HepG2 (cell line): ENCODE measurements around the gene KIF22. TPM values are rescaled to one million over a fixed set of nuclear protein-coding genes. Genes with fewer than 3 reads are reported as not detected.
A peak's percentile ranks its signal among the peaks of the same experiment; 100 is the strongest.

Source experiments
- ATAC-seq: fragments of 200-7000 bp; cut with Tn5 transposase; 3 replicates; pipeline ENCODE4 v1.9.1; 2020; ENCODE audit warnings: mild to moderate bottlenecking, moderate library complexity
- BruUV-seq: library from RNA; stranded (reverse); fragments of 400-500 nt; replicated peaks from 2 replicates; lab custom pipeline; 2021; lab: Mats Ljungman, UMichigan
- CTCF ChIA-PET: fragments of 300-600 bp; formaldehyde crosslinking; extraction: SDS; loops from one replicate; lab custom pipeline; 2021; ENCODE audit warnings: low total read pairs, inconsistent platforms, low intra/inter-chr PET ratio; lab: Yijun Ruan, JAX
- POLR2A ChIA-PET: fragments of 350-600 bp; sonication (Branson Sonifier 250); formaldehyde crosslinking; loops from one replicate; lab custom pipeline; 2020; ENCODE audit warnings: antibody characterized with exemption, inconsistent platforms; lab: Yijun Ruan, JAX
- DNase-seq: peaks from one replicate; pipeline ENCODE4 v3.0.0-alpha.2; 2015; ENCODE audit warnings: low spot score
- FAIRE-seq: peaks from 3 replicates; lab custom pipeline; 2011; peaks lifted over from hg19 to GRCh38; lab: Jason Lieb, UNC
- H2AFZ ChIP-seq: one replicate; pipeline ENCODE4 v1.6.1; 2011; ENCODE audit warnings: low read length, inconsistent platforms
- H3K27ac ChIP-seq: fragments of 300-600 bp; 3 replicates; pipeline ENCODE4 v1.8.0; 2011; ENCODE audit warnings: mixed run types, mild to moderate bottlenecking, mixed read lengths, low read length, inconsistent platforms; ENCODE audit not compliant: insufficient read depth; ENCODE audit errors: extremely low read length
- H3K27me3 ChIP-seq, 2 experiments: fragments of 200-600 bp in 1 of 2; 2 replicates in 1 of 2; 3 replicates in 1 of 2; pipeline versions ENCODE4 v1.6.0 to v1.8.0; 2011; ENCODE audit warnings: low read length in 2 of 2, mild to moderate bottlenecking in 2 of 2, moderate library complexity in 2 of 2, inconsistent platforms in 1 of 2; ENCODE audit not compliant: insufficient read depth in 2 of 2, control insufficient read depth in 1 of 2
- H3K36me3 ChIP-seq, 2 experiments: fragments of 200-600 bp in 1 of 2; replicated peaks in 1 of 2; 2 replicates in 1 of 2; 3 replicates in 1 of 2; pipeline versions ENCODE4 v1.5.1 to v1.8.0; 2011; ENCODE audit warnings: low read length in 2 of 2, inconsistent platforms in 1 of 2; ENCODE audit not compliant: insufficient read depth in 2 of 2, control insufficient read depth in 1 of 2
- H3K4me1 ChIP-seq: 2 replicates; pipeline ENCODE4 v1.5.1; 2012; ENCODE audit warnings: low read length, inconsistent platforms; ENCODE audit not compliant: insufficient read depth
- H3K4me2 ChIP-seq: 2 replicates; pipeline ENCODE4 v1.6.0; 2011; ENCODE audit warnings: low read depth, low read length, inconsistent platforms
- H3K4me3 ChIP-seq, 3 experiments: fragments of 200-600 bp in 1 of 3; sonication (generic), shearing (Covaris generic) in 1 of 3; replicated peaks in 1 of 3; 2 replicates each; pipeline ENCODE4 v1.5.1; 2011 to 2016; ENCODE audit warnings: low read length in 3 of 3, inconsistent platforms in 2 of 3, low read depth in 2 of 3, mild to moderate bottlenecking in 2 of 3, control low read depth in 1 of 3, mixed read lengths in 1 of 3; ENCODE audit not compliant: insufficient read depth in 1 of 3
- H3K79me2 ChIP-seq: one replicate; pipeline ENCODE4 v1.6.1; 2011; ENCODE audit warnings: low read length, inconsistent platforms; ENCODE audit not compliant: insufficient read depth
- H3K9ac ChIP-seq: 2 replicates; pipeline ENCODE4 v1.6.0; 2011; ENCODE audit warnings: mild to moderate bottlenecking, low read depth, low read length, inconsistent platforms; ENCODE audit not compliant: insufficient read depth
- H3K9me3 ChIP-seq: 2 replicates; pipeline ENCODE4 v1.5.1; 2012; ENCODE audit warnings: mild to moderate bottlenecking, low read length
- H4K20me1 ChIP-seq: 2 replicates; pipeline ENCODE4 v1.6.0; 2011; ENCODE audit warnings: inconsistent platforms, mild to moderate bottlenecking, low read length, moderate library complexity; ENCODE audit not compliant: insufficient read depth
- GTF3A ChIP-seq: sonication (generic); formaldehyde crosslinking; conservative IDR thresholded peaks from 2 replicates; pipeline ENCODE4 v1.4.0; 2020; ENCODE audit warnings: mild to moderate bottlenecking, missing genetic modification reagents
- HDAC1 ChIP-seq: sonication (generic); formaldehyde crosslinking; IDR thresholded peaks from 2 replicates; pipeline ENCODE4 v1.5.1; 2020; ENCODE audit warnings: mild to moderate bottlenecking, missing genetic modification reagents
- KLF9 ChIP-seq: IDR thresholded peaks from 2 replicates; pipeline ENCODE4 v1.6.1; 2016; ENCODE audit warnings: low read depth
- MBNL3 ChIP-seq: fragments of 250-450 bp; sonication (Bioruptor Pico); conservative IDR thresholded peaks from 2 replicates; pipeline ENCODE4 v1.8.0; 2022; ENCODE audit warnings: mild to moderate bottlenecking, inconsistent platforms
- MED8 ChIP-seq: sonication (generic); formaldehyde crosslinking; IDR thresholded peaks from 2 replicates; pipeline ENCODE4 v1.8.1; 2023; ENCODE audit warnings: mild to moderate bottlenecking, missing genetic modification reagents; ENCODE audit not compliant: insufficient replicate concordance
- POGZ ChIP-seq: sonication (generic); formaldehyde crosslinking; IDR thresholded peaks from 2 replicates; pipeline ENCODE4 v1.4.0; 2020; ENCODE audit warnings: mild to moderate bottlenecking, missing genetic modification reagents
- ZNF263 ChIP-seq: sonication (generic); formaldehyde crosslinking; IDR thresholded peaks from 2 replicates; pipeline ENCODE4 v1.4.0; 2020; ENCODE audit warnings: missing genetic modification reagents
- ZNF777 ChIP-seq: sonication (generic); formaldehyde crosslinking; IDR thresholded peaks from 2 replicates; pipeline ENCODE4 v1.4.0; 2020; ENCODE audit warnings: missing genetic modification reagents
- ZNF781 ChIP-seq: sonication (generic); formaldehyde crosslinking; IDR thresholded peaks from 2 replicates; pipeline ENCODE4 v1.5.1; 2020; ENCODE audit warnings: borderline replicate concordance, mild to moderate bottlenecking, missing genetic modification reagents; ENCODE audit errors: not compliant biosample characterization
- ZNF891 ChIP-seq: sonication (generic); formaldehyde crosslinking; IDR thresholded peaks from 2 replicates; pipeline ENCODE4 v1.5.0; 2020; ENCODE audit warnings: mild to moderate bottlenecking, missing genetic modification reagents
- WGBS: methylation state at CpG from one replicate; pipeline ENCODE4 v1.1.6; 2017; ENCODE audit warnings: low lambda C conversion rate; 5-methylcytosine and 5-hydroxymethylcytosine counted together
- in situ Hi-C: cut with HindIII; loops from 2 replicates; pipeline ENCODE4 v1.10.0; 2017; ENCODE audit warnings: low pct_unique_long_range_greater_than_20kb; ENCODE audit not compliant: extremely low pct_ligation_motif_present
- intact Hi-C: fragments of 100-400 bp; cut with micrococcal nuclease; formaldehyde crosslinking; loops from one replicate; pipeline ENCODE4 v1.10.0; 2022; ENCODE audit not compliant: unreplicated experiment
- polyA plus RNA-seq, 8 experiments: library from polyadenylated mRNA; depleted of rRNA in 3 of 8; stranded (reverse) in 7 of 8; unstranded in 1 of 8; fragments of >200 nt; fragmentation: Illumina TruSeq in 4 of 8; extraction: Trizol in 4 of 8; gene quantifications; 2 replicates each; pipeline versions ENCODE4 v1.2.1 to v1.2.3, GENCODE V29; 2011 to 2016; ENCODE audit warnings: low read depth in 4 of 8, missing spikeins in 1 of 8, mixed read lengths in 1 of 8; ENCODE audit not compliant: insufficient read depth in 1 of 8
- total RNA-seq, 5 experiments: library from RNA; depleted of rRNA; stranded (reverse); fragments of >200 nt; fragmentation: Illumina TruSeq; extraction: Trizol; gene quantifications; 2 replicates each; pipeline ENCODE4 v1.2.3, GENCODE V29; 2016; ENCODE audit warnings: low read depth in 1 of 5
- TF ChIP-seq, protein P1 (sequence below): sonication (generic); formaldehyde crosslinking; IDR thresholded peaks from 2 replicates; pipeline ENCODE4 v1.8.1; 2022; ENCODE audit warnings: low read depth, mild to moderate bottlenecking, missing genetic modification reagents
- TF ChIP-seq, protein P2 (sequence below): sonication (generic); formaldehyde crosslinking; IDR thresholded peaks from 2 replicates; pipeline ENCODE4 v1.4.0; 2020; ENCODE audit warnings: missing genetic modification reagents

The KIF22 gene
- total and polyA plus RNA-seq, 2 of the 13 experiments (the other 11 are each of a cell fraction or from before 2014, with no cell fraction given): 95.8 to 118 TPM

GRCh38 chr16:29813644-29814562 is 23.4 kb downstream of the KIF22 start (continued):
- TF ChIP-seq ZNF891 (CRISPR knock-in tag) (no peak), ZNF777 (CRISPR knock-in tag) (no peak), KLF9 (no peak), POGZ (CRISPR knock-in tag) (no peak), ZNF263 (peak; percentile 86)

DNA sequence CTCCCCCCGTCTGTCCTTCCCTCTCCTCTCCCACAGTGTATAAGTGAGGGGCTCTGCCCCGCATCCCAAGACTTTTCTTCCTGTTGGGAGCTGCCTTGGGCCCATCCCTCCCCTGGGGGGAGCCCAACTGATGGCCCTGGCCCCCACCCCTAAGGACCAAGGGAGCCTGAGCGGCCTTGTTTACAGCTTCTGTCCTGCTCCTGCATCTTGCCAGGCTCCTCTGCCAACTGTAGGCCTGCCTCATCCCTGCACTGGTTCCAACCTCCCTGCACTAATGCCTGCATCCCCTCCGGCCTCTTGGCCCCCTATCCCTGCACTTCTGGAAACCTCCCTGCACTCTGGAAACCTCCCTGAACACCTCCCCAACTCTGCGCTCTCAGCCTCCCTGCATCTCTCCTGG is 24.0 kb downstream of the KIF22 start:
- WGBS: 89% methylated on average over 5 of the region's 5 CpGs
- no TSS peak for BruUV-seq
- Histone ChIP-seq H3K4me1 (peaks cover 80% of the 10 kb centered on the region), H2AFZ (no peak overlapping the region), H3K9ac (no peak overlapping the region), H3K4me3 (no peak overlapping the region), H3K9me3 (no peaks in the 10 kb centered on the region), H3K79me2 (peaks cover 17% of the 10 kb centered on the region), H3K36me3 (peaks cover 1 to 21% of the 10 kb centered on the region in 2 experiments; a peak in 2 of 5 replicates), H4K20me1 (peaks cover 8% of the 10 kb centered on the region; the same call in 1 of the 2 replicates), H3K27ac (no peak overlapping the region), H3K27me3 (peaks cover 0 to 12% of the 10 kb centered on the region in 2 experiments; a peak in 2 of 5 replicates), H3K4me2 (0 out of 2 replicates have a peak overlapping the region, but pooled peaks have one; percentile 95)
- ChIA-PET CTCF (no interaction called here), POLR2A (interaction anchor here (1.7 kb wide), 2 partner anchors 25 to 49 kb away, joined by 7 to 20 read pairs; partner anchors contain the start of genes CDIPT and KIF22)
- no peak for DNase-seq
- intact Hi-C loops: no loop called here
- ATAC-seq: no peak
- in situ Hi-C loops: loop anchor here (25.0 kb wide), 1 partner anchor 848 kb away; the partner anchor contains the start of genes FBRS and PRR14
- no peak for FAIRE-seq
- TF ChIP-seq, protein P1, sequence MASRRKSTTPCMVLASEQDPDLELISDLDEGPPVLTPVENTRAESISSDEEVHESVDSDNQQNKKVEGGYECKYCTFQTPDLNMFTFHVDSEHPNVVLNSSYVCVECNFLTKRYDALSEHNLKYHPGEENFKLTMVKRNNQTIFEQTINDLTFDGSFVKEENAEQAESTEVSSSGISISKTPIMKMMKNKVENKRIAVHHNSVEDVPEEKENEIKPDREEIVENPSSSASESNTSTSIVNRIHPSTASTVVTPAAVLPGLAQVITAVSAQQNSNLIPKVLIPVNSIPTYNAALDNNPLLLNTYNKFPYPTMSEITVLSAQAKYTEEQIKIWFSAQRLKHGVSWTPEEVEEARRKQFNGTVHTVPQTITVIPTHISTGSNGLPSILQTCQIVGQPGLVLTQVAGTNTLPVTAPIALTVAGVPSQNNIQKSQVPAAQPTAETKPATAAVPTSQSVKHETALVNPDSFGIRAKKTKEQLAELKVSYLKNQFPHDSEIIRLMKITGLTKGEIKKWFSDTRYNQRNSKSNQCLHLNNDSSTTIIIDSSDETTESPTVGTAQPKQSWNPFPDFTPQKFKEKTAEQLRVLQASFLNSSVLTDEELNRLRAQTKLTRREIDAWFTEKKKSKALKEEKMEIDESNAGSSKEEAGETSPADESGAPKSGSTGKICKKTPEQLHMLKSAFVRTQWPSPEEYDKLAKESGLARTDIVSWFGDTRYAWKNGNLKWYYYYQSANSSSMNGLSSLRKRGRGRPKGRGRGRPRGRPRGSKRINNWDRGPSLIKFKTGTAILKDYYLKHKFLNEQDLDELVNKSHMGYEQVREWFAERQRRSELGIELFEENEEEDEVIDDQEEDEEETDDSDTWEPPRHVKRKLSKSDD (CRISPR knock-in tag): no peak
- TF ChIP-seq, protein P2, sequence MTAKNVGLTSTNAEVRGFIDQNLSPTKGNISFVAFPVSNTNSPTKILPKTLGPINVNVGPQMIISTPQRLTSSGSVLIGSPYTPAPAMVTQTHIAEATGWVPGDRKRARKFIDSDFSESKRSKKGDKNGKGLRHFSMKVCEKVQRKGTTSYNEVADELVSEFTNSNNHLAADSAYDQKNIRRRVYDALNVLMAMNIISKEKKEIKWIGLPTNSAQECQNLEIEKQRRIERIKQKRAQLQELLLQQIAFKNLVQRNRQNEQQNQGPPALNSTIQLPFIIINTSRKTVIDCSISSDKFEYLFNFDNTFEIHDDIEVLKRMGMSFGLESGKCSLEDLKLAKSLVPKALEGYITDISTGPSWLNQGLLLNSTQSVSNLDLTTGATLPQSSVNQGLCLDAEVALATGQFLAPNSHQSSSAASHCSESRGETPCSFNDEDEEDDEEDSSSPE (CRISPR knock-in tag): no peak
- TF ChIP-seq ZNF781 (CRISPR knock-in tag): no peak
- no peak for TF ChIP-seq MBNL3 (CRISPR knock-in tag)
- no peak for TF ChIP-seq GTF3A (CRISPR knock-in tag)
- TF ChIP-seq MED8: no peak
- no peak for TF ChIP-seq HDAC1 (CRISPR knock-in tag)
